ENCODE measurements around the gene UTP18. TPM values are rescaled to one million over a fixed set of nuclear protein-coding genes. Genes with fewer than 3 reads are reported as not detected.
"Not testable (repeated sequence)": the region's sequence is repeated elsewhere in the genome, so short reads cannot be mapped to it uniquely, and the experiment has no call there.

The UTP18 gene
- total RNA-seq, 3 donors from 2014 or later (not counting 1 experiment from before 2014, with no cell fraction given): 33.5 to 40.3 (median 34.6) TPM

GRCh38 chr17:51221322-51221721, 39.0 kb upstream of the UTP18 start:
- DNase-seq (no peak), ATAC-seq (no peak)
- intact Hi-C loops (cut with micrococcal nuclease): no loop called here
- no peak for TF ChIP-seq CTCF (IDR thresholded peaks at IDR 0.05)
- no peaks in the 10 kb centered on the region for H3K9me3 Mint-ChIP-seq
- no peak overlapping the region for H3K4me3 ChIP-seq (ENCODE audit: low read length)
- H3K27ac ChIP-seq (ENCODE audit: low read length): no peak overlapping the region
- H3K9me3 ChIP-seq (ENCODE audit: control insufficient read depth, insufficient read depth, low read length): no peaks in the 10 kb centered on the region
- H3K4me1 Mint-ChIP-seq: peaks cover 11 to 14% of the 10 kb centered on the region in 2 donors
- no peak overlapping the region for H3K27ac Mint-ChIP-seq
- H3K4me1 ChIP-seq (ENCODE audit: control insufficient read depth, insufficient read depth, low read length): no peaks in the 10 kb centered on the region
- peaks cover 14% of the 10 kb centered on the region for H3K36me3 Mint-ChIP-seq
- 100% methylated on average over 1 of the region's 4 CpGs for WGBS (ENCODE audit: insufficient coverage)
- no peaks in the 10 kb centered on the region for H3K27me3 ChIP-seq (ENCODE audit: control insufficient read depth, insufficient read depth, low read length)
- no peaks in the 10 kb centered on the region for H3K27me3 Mint-ChIP-seq (ENCODE audit: low read depth in 2 of 2)
- no peak overlapping the region for H3K4me3 Mint-ChIP-seq
- peaks cover 60% of the 10 kb centered on the region for H3K36me3 ChIP-seq (ENCODE audit: control insufficient read depth, insufficient read depth, low read length)

- intact Hi-C loops (cut with micrococcal nuclease): no loop called here
- Histone ChIP-seq H3K36me3 (ENCODE audit: control insufficient read depth, insufficient read depth, low read length) (peaks cover 28% of the 10 kb centered on the region), H3K4me1 (ENCODE audit: control insufficient read depth, insufficient read depth, low read length) (no peaks in the 10 kb centered on the region), H3K4me3 (ENCODE audit: low read length) (no peak overlapping the region), H3K9me3 (ENCODE audit: control insufficient read depth, insufficient read depth, low read length) (no peaks in the 10 kb centered on the region), H3K27ac (ENCODE audit: low read length) (no peak overlapping the region), H3K27me3 (ENCODE audit: control insufficient read depth, insufficient read depth, low read length) (no peaks in the 10 kb centered on the region)
- H3K36me3 Mint-ChIP-seq: peaks cover 10% of the 10 kb centered on the region
- no peak for TF ChIP-seq CTCF (IDR thresholded peaks at IDR 0.05)
- peak overlapping the region; percentile 1 to 48 for H3K27ac Mint-ChIP-seq
- H3K9me3 Mint-ChIP-seq: no peaks in the 10 kb centered on the region
- no peak for DNase-seq
- H3K27me3 Mint-ChIP-seq (ENCODE audit: low read depth in 2 of 2): no peaks in the 10 kb centered on the region
- no peak overlapping the region for H3K4me3 Mint-ChIP-seq
- peaks cover 21 to 23% of the 10 kb centered on the region in 2 donors for H3K4me1 Mint-ChIP-seq
- ATAC-seq: no peak
- WGBS (ENCODE audit: insufficient coverage): 80% methylated on average over 6 of the region's 10 CpGs
These were observed 35.7 kb upstream of the UTP18 start for GRCh38 chr17:51224402-51225262.

- H3K27me3 ChIP-seq (ENCODE audit: control insufficient read depth, insufficient read depth, low read length); H3K9me3 Mint-ChIP-seq; H3K4me3 ChIP-seq (ENCODE audit: low read length); H3K4me1 ChIP-seq (ENCODE audit: control insufficient read depth, insufficient read depth, low read length); H3K27me3 Mint-ChIP-seq (ENCODE audit: low read depth in 2 of 2); intact Hi-C loops (cut with micrococcal nuclease); H3K27ac Mint-ChIP-seq; H3K27ac ChIP-seq (ENCODE audit: low read length); H3K9me3 ChIP-seq (ENCODE audit: control insufficient read depth, insufficient read depth, low read length); ATAC-seq; H3K36me3 Mint-ChIP-seq; DNase-seq; H3K4me3 Mint-ChIP-seq: not testable (repeated sequence)
- WGBS (ENCODE audit: insufficient coverage): 98% methylated on average over 7 of the region's 7 CpGs
- H3K36me3 ChIP-seq (ENCODE audit: control insufficient read depth, insufficient read depth, low read length): peaks cover 19% of the 10 kb centered on the region
- H3K4me1 Mint-ChIP-seq: peaks cover 28 to 31% of the 10 kb centered on the region in 2 donors
These were observed 34.8 kb upstream of the UTP18 start for GRCh38 chr17:51225523-51225922.

GRCh38 chr17:51228161-51228560, 32.2 kb upstream of the UTP18 start:
- H3K36me3 Mint-ChIP-seq: no peaks in the 10 kb centered on the region
- H3K9me3 Mint-ChIP-seq: no peaks in the 10 kb centered on the region
- TF ChIP-seq CTCF (IDR thresholded peaks at IDR 0.05): no peak
- peaks cover 38 to 39% of the 10 kb centered on the region in 2 donors for H3K4me1 Mint-ChIP-seq
- H3K27me3 ChIP-seq (ENCODE audit: control insufficient read depth, insufficient read depth, low read length): no peaks in the 10 kb centered on the region
- H3K27ac Mint-ChIP-seq: no peak overlapping the region
- DNase-seq: no peak
- no peak overlapping the region for H3K4me3 ChIP-seq (ENCODE audit: low read length)
- intact Hi-C loops (cut with micrococcal nuclease): no loop called here
- H3K4me3 Mint-ChIP-seq: no peak overlapping the region
- WGBS (ENCODE audit: insufficient coverage): no CpG with 5 or more reads among the region's 4 CpGs
- H3K9me3 ChIP-seq (ENCODE audit: control insufficient read depth, insufficient read depth, low read length): no peaks in the 10 kb centered on the region
- peaks cover 14% of the 10 kb centered on the region for H3K36me3 ChIP-seq (ENCODE audit: control insufficient read depth, insufficient read depth, low read length)
- no peak for ATAC-seq
- H3K27me3 Mint-ChIP-seq (ENCODE audit: low read depth in 2 of 2): no peaks in the 10 kb centered on the region
- no peak overlapping the region for H3K27ac ChIP-seq (ENCODE audit: low read length)
- H3K4me1 ChIP-seq (ENCODE audit: control insufficient read depth, insufficient read depth, low read length): no peaks in the 10 kb centered on the region

All from natural killer cell (primary cell).